GM12873 (cell line): Measurements from ENCODE around the gene CLEC4A.

Source experiments
- CTCF ChIP-seq: IDR thresholded peaks from 2 replicates; pipeline ENCODE4 v1.5.1; 2012; ENCODE audit warnings: low read depth, mild to moderate bottlenecking, moderate library complexity, low read length, control low read depth; ENCODE audit not compliant: insufficient read depth; ENCODE audit errors: missing control alignments

Gene CLEC4A

GRCh38 chr12:8081251-8081920 lies 42.0 kb upstream of the CLEC4A start:
- TF ChIP-seq CTCF, result no peak

- no peak for TF ChIP-seq CTCF
Observed at GRCh38 chr12:8082808-8083100, 40.7 kb upstream of the CLEC4A start.

GRCh38 chr12:8087666-8088065 lies 35.8 kb upstream of the CLEC4A start:
- no peak for TF ChIP-seq CTCF

- no peak for TF ChIP-seq CTCF
Observed at GRCh38 chr12:8088574-8088973, 34.8 kb upstream of the CLEC4A start.

GRCh38 chr12:8089716-8090115 lies 33.7 kb upstream of the CLEC4A start:
- no peak for TF ChIP-seq CTCF

- TF ChIP-seq CTCF, result no peak
Observed at GRCh38 chr12:8093291-8093690, 30.1 kb upstream of the CLEC4A start.

- no peak for TF ChIP-seq CTCF
Observed at GRCh38 chr12:8096281-8096915, 27.0 kb upstream of the CLEC4A start.
